Activated CD4-positive, CD25-positive, alpha-beta regulatory T cell treated with anti-CD3 and anti-CD28 coated beads, Interleukin-2, amount 50 U/mL, for 24 hours (primary cell): ENCODE measurements around the gene HNRNPF.
A peak's percentile ranks its signal among the peaks of the same experiment; 100 is the strongest.

Source experiments
- ATAC-seq, 2 donors: fragments of 150-1000 bp; cut with Tn5 transposase; one replicate each; pipeline ENCODE4 v1.10.0; 2021; ENCODE audit warnings: mild to moderate bottlenecking in 1 of 2, moderate library complexity in 1 of 2

The HNRNPF gene

GRCh38 chr10:43376046-43376635 lies 32.8 kb downstream of the HNRNPF start:
- no peak for ATAC-seq

GRCh38 chr10:43375401-43376020 lies 33.5 kb downstream of the HNRNPF start:
- ATAC-seq: no peak

- no peak for ATAC-seq
Observed at GRCh38 chr10:43374194-43374593, 34.8 kb downstream of the HNRNPF start.

- no peak for ATAC-seq
Observed at GRCh38 chr10:43373461-43373860, 35.5 kb downstream of the HNRNPF start.

GRCh38 chr10:43372765-43373361 lies 36.1 kb downstream of the HNRNPF start:
- no peak for ATAC-seq

- ATAC-seq: no peak
Observed at GRCh38 chr10:43371418-43371817, 37.6 kb downstream of the HNRNPF start, which contains the start of gene FXYD4. FXYD4 (plus strand) TSS chr10:43371636; CDS start chr10:43373747, 2,111 bp downstream.

GRCh38 chr10:43370671-43371215 lies 38.2 kb downstream of the HNRNPF start:
- no peak for ATAC-seq

GRCh38 chr10:43369921-43370320 lies 39.1 kb downstream of the HNRNPF start:
- no peak for ATAC-seq

- ATAC-seq: no peak
Observed at GRCh38 chr10:43365001-43365400, 44.0 kb downstream of the HNRNPF start.

GRCh38 chr10:43362191-43362839 lies 46.7 kb downstream of the HNRNPF start:
- peak; percentile 96 to 97 for ATAC-seq

GRCh38 chr10:43361547-43362190 lies 47.3 kb downstream of the HNRNPF start:
- peak in 1 of 2 donors; percentile 30 for ATAC-seq

GRCh38 chr10:43360086-43360485 lies 48.9 kb downstream of the HNRNPF start:
- no peak for ATAC-seq

- no peak for ATAC-seq
Observed at GRCh38 chr10:43355749-43356371, 53.1 kb downstream of the HNRNPF start.

GRCh38 chr10:43354879-43355380 lies 54.1 kb downstream of the HNRNPF start:
- ATAC-seq: no peak

GRCh38 chr10:43354330-43354635 lies 54.7 kb downstream of the HNRNPF start:
- no peak for ATAC-seq

GRCh38 chr10:43353495-43354329 lies 55.3 kb downstream of the HNRNPF start:
- no peak for ATAC-seq

- ATAC-seq: no peak
Observed at GRCh38 chr10:43352951-43353350, 56.0 kb downstream of the HNRNPF start.

- no peak for ATAC-seq
Observed at GRCh38 chr10:43351301-43351700, 57.7 kb downstream of the HNRNPF start.

- ATAC-seq: no peak
Observed at GRCh38 chr10:43350686-43351085, 58.3 kb downstream of the HNRNPF start.

GRCh38 chr10:43350156-43350555 lies 58.8 kb downstream of the HNRNPF start:
- no peak for ATAC-seq
